ENCODE measurements around the gene GAA.

Gene GAA

DNA sequence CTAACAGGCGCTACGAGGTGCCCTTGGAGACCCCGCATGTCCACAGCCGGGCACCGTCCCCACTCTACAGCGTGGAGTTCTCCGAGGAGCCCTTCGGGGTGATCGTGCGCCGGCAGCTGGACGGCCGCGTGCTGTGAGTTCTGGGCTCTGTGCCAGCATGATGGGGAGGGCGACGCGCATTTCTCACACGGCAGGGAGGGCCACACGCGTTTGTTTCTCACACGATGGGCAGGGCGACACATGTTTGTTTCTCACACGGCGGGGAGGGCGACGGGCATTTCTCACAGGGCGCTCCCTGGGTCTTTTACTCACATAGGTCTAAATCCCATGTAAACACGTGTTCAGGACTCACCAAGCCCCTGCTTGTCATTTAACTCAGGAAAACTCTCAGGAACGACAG is 4.4 kb downstream of the GAA start:
- DNase-seq (ENCODE audit: extremely low read depth, low read depth): no peak
- TF ChIP-seq, protein P1, sequence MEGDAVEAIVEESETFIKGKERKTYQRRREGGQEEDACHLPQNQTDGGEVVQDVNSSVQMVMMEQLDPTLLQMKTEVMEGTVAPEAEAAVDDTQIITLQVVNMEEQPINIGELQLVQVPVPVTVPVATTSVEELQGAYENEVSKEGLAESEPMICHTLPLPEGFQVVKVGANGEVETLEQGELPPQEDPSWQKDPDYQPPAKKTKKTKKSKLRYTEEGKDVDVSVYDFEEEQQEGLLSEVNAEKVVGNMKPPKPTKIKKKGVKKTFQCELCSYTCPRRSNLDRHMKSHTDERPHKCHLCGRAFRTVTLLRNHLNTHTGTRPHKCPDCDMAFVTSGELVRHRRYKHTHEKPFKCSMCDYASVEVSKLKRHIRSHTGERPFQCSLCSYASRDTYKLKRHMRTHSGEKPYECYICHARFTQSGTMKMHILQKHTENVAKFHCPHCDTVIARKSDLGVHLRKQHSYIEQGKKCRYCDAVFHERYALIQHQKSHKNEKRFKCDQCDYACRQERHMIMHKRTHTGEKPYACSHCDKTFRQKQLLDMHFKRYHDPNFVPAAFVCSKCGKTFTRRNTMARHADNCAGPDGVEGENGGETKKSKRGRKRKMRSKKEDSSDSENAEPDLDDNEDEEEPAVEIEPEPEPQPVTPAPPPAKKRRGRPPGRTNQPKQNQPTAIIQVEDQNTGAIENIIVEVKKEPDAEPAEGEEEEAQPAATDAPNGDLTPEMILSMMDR (IDR thresholded peaks at IDR 0.05; ENCODE audit: low read depth, low read length): no peak

DNA sequence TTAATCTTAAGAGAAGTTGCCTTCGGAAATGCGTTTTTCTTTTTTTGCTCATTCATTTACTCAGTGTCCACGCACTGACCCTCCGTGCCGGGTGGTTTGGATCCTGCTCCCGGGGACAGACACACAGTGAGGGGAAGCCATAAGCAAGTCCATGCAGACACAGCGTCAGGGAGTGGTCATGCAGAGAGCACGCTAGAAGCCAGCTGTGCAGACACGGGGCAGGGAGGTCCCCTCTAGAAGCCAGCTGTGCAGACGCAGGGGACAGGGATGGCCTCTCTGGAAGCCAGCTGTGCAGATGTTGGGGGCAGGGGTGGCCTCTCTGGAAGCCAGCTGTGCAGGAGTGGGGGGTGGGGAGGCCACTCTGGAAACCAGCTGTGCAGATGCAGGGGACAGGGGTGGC is 4.8 kb downstream of the GAA start:
- TF ChIP-seq, protein P1 (IDR thresholded peaks at IDR 0.05; ENCODE audit: low read depth, low read length): no peak
- DNase-seq (ENCODE audit: extremely low read depth, low read depth): no peak

DNA sequence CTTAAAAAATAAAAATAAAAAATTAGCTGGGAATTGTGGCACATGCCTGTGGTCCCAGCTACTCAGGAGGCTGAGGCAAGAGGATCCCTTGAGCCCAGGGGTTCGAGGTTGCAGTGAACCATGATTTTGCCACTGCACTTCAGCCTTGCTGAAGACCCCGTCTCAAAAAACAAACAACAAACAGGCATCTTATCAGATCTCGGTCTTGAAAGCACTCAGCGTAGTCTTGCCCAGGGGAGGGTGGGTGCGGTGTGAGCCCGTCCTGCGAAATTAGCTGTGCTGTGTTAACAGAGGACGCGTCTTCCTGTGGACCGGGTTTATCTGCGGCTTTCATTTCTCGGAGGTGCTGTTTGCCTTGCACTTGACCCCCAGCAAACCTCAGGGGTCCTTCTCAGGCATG is 5.4 kb downstream of the GAA start:
- no peak for DNase-seq (ENCODE audit: extremely low read depth, low read depth)
- TF ChIP-seq, protein P1 (IDR thresholded peaks at IDR 0.05; ENCODE audit: low read depth, low read length): no peak

DNA sequence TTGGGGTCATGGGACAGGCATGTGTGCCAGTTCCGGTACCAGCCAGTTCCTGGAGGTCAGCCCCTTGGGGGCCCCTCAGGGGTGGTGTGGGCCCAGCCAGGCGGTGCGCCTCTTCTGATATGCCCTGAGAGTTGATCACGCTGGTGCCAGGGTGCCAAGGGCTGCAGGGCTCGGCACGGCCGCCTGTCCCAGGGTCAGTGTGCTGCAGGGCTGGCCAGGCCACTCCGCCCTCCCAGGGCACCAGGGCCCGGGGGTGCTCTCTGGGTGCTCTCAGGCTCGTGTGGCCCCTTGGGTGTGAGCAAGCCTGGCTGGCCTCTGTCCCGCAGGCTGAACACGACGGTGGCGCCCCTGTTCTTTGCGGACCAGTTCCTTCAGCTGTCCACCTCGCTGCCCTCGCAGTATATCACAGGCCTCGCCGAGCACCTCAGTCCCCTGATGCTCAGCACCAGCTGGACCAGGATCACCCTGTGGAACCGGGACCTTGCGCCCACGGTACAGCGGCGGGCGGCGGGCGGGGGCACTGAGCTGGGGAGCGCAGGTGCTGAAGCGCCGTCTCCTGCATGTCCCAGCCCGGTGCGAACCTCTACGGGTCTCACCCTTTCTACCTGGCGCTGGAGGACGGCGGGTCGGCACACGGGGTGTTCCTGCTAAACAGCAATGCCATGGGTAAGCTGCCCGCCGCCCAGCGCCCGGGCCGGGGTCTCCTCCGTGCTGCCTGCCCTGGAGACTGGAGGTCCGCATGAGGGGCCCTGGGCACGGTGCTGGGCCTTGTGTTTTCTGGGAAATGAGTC is 6.0 kb downstream of the GAA start:
- TF ChIP-seq, protein P1 (IDR thresholded peaks at IDR 0.05; ENCODE audit: low read depth, low read length): no peak
- DNase-seq (ENCODE audit: extremely low read depth, low read depth): no peak

DNA sequence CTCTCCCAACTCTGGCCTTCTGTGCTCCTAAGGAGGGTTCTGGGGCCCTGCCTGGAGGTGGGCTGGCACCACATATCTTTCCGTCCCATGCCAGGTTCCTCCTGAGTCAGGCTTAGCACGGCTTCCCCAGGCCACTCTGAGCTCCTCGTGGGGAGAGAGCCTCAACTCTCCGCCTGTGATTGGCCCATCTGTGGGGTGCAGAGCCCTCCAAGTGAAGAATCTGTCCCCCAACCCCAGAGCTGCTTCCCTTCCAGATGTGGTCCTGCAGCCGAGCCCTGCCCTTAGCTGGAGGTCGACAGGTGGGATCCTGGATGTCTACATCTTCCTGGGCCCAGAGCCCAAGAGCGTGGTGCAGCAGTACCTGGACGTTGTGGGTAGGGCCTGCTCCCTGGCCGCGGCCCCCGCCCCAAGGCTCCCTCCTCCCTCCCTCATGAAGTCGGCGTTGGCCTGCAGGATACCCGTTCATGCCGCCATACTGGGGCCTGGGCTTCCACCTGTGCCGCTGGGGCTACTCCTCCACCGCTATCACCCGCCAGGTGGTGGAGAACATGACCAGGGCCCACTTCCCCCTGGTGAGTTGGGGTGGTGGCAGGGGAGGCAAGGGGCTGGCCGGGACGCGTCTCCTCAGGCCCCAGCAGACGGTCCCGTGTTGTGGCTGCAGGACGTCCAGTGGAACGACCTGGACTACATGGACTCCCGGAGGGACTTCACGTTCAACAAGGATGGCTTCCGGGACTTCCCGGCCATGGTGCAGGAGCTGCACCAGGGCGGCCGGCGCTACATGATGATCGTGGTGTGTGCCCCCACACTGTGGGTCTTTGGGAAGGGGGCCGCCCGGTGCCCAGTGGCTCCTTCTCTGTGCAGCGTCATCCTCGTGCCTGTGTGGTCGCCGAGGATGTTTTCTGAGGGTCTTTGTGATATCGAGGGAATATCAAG is 6.9 kb downstream of the GAA start:
- TF ChIP-seq, protein P1 (IDR thresholded peaks at IDR 0.05; ENCODE audit: low read depth, low read length): no peak
- DNase-seq (ENCODE audit: extremely low read depth, low read depth): no peak

DNA sequence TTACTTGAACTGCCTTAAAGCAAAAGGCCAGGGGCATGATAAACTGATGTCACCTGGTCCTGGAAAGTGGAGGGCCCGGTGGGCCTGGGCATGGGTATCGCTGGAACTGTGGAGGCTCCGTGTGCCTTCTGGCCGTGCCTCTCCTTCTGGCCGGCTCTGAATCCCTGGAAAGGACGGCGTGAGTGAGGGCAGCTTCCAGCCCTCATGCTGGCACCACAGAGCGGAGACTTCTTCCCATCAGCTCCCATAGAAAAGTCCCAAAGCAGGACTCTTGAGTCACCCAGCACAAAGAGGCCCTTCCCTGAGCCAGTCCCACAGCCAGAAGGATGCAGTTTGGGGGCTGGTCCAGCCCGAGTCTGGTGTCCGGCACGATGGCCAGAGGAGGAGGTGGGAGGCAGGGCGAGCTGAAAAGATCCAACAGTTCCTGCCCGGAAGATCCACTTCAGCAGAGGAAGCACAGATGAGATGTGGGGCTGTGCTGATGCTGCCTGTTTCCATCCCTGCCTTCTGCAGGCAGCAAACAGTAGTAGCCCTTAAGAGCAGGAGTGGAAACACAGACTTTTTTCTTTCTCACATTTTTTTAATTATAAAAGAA is 7.8 kb downstream of the GAA start:
- TF ChIP-seq, protein P1 (IDR thresholded peaks at IDR 0.05; ENCODE audit: low read depth, low read length): no peak
- no peak for DNase-seq (ENCODE audit: extremely low read depth, low read depth)

All from AG09319 (cell line).